A549 (cell line): ENCODE data around the gene RAB11FIP5. TPM values are rescaled to one million over a fixed set of nuclear protein-coding genes. Genes with fewer than 3 reads are reported as not detected.

Source experiments
- ATAC-seq, 2 experiments: fragments of 200-7000 bp in 1 of 2; fragments of >200 bp in 1 of 2; cut with Nextera tagmentation in 1 of 2; cut with Tn5 transposase in 1 of 2; 3 replicates each; pipeline versions ENCODE4 v1.8.0 to v1.9.1; 2018 to 2020; ENCODE audit warnings: mild to moderate bottlenecking in 1 of 2, moderate library complexity in 1 of 2
- CTCF ChIA-PET: fragments of 300-600 bp; sonication (Branson Sonifier 250); formaldehyde crosslinking; extraction: SDS; loops from one replicate; lab custom pipeline; 2021; ENCODE audit warnings: antibody characterized with exemption, inconsistent platforms; lab: Yijun Ruan, JAX
- POLR2A ChIA-PET: fragments of 350-600 bp; formaldehyde crosslinking; extraction: SDS; loops from one replicate; lab custom pipeline; 2021; ENCODE audit warnings: antibody characterized with exemption, inconsistent platforms; lab: Yijun Ruan, JAX
- DNase-seq, 2 experiments: peaks; one replicate each; pipeline versions ENCODE4 v3.0.0 to v3.0.0-alpha.2; 2011 to 2016; ENCODE audit warnings: low read depth in 1 of 2, low spot score in 1 of 2
- FAIRE-seq: peaks from 2 replicates; lab custom pipeline; 2011; peaks lifted over from hg19 to GRCh38; lab: Jason Lieb, UNC
- H3K27ac ChIP-seq, 2 experiments: fragments of >200 bp; sonication (Bioruptor Twin); formaldehyde crosslinking; 3 replicates each; pipeline ENCODE4 v1.5.1; 2016 to 2017
- H3K4me1 ChIP-seq: fragments of >200 bp; sonication (Bioruptor Twin); formaldehyde crosslinking; 3 replicates; pipeline ENCODE4 v1.6.1; 2016
- H3K4me2 ChIP-seq: fragments of >200 bp; sonication (Bioruptor Twin); formaldehyde crosslinking; 3 replicates; pipeline ENCODE4 v1.6.1; 2016
- H3K4me3 ChIP-seq: fragments of >200 bp; sonication (Bioruptor Twin); formaldehyde crosslinking; 3 replicates; pipeline ENCODE4 v1.5.1; 2016
- H3K9me3 ChIP-seq: fragments of >200 bp; sonication (Bioruptor Twin); formaldehyde crosslinking; 3 replicates; pipeline ENCODE4 v1.6.1; 2016
- BHLHE40 ChIP-seq: IDR thresholded peaks from 2 replicates; pipeline ENCODE4 v1.6.1; 2012; ENCODE audit warnings: low read depth, low read length, inconsistent platforms
- CBX2 ChIP-seq: fragments of 200-600 bp; sonication (generic); IDR thresholded peaks from 2 replicates; pipeline ENCODE4 v1.6.1; 2016; ENCODE audit warnings: low read depth, mild to moderate bottlenecking, borderline replicate concordance
- CBX8 ChIP-seq: fragments of 200-600 bp; sonication (generic); IDR thresholded peaks from 2 replicates; pipeline ENCODE4 v1.6.1; 2016
- CEBPB ChIP-seq, 2 experiments: fragments of >200 bp in 1 of 2; sonication (Bioruptor Twin) in 1 of 2; formaldehyde crosslinking in 1 of 2; IDR thresholded peaks; 2 replicates each; pipeline ENCODE4 v1.6.1; 2012 to 2016
- CHD4 ChIP-seq: fragments of 200-600 bp; sonication (generic); IDR thresholded peaks from 2 replicates; pipeline ENCODE4 v1.6.1; 2016; ENCODE audit warnings: antibody characterized with exemption, mild to moderate bottlenecking, borderline replicate concordance
- EHF ChIP-seq: fragments of 250-450 bp; sonication (Bioruptor Pico); IDR thresholded peaks from 2 replicates; pipeline ENCODE4 v1.5.0; 2020; ENCODE audit warnings: mild to moderate bottlenecking
- EP300 ChIP-seq, 2 experiments: fragments of >200 bp; sonication (Bioruptor Twin); formaldehyde crosslinking; IDR thresholded peaks; 2 replicates in 1 of 2; 3 replicates in 1 of 2; pipeline ENCODE4 v1.6.1; 2016 to 2017
- ESRRA ChIP-seq: fragments of 150-350 bp; IDR thresholded peaks from 2 replicates; pipeline ENCODE4 v1.6.1; 2014; ENCODE audit warnings: mild to moderate bottlenecking, low read length, borderline replicate concordance
- HMGXB4 ChIP-seq: fragments of 250-450 bp; sonication (Bioruptor Pico); IDR thresholded peaks from 2 replicates; pipeline ENCODE4 v1.5.0; 2021; ENCODE audit warnings: mild to moderate bottlenecking, moderate library complexity, borderline replicate concordance
- HOXA7 ChIP-seq: fragments of 250-450 bp; sonication (Bioruptor Pico); IDR thresholded peaks from 2 replicates; pipeline ENCODE4 v1.5.0; 2020; ENCODE audit warnings: mild to moderate bottlenecking, moderate library complexity
- HOXB13 ChIP-seq: fragments of 250-450 bp; sonication (Bioruptor Pico); IDR thresholded peaks from 2 replicates; pipeline ENCODE4 v1.5.0; 2020; ENCODE audit warnings: low read depth, mild to moderate bottlenecking, moderate library complexity
- HOXB5 ChIP-seq: fragments of 250-450 bp; sonication (Bioruptor Pico); IDR thresholded peaks from 2 replicates; pipeline ENCODE4 v1.5.0; 2020; ENCODE audit warnings: mild to moderate bottlenecking, moderate library complexity
- KDM1A ChIP-seq: fragments of 200-600 bp; sonication (generic); IDR thresholded peaks from 2 replicates; pipeline ENCODE4 v1.6.1; 2016; ENCODE audit warnings: low read depth, mild to moderate bottlenecking
- MAFK ChIP-seq: fragments of 450-650 bp; IDR thresholded peaks from 2 replicates; pipeline ENCODE4 v1.6.1; 2014; ENCODE audit not compliant: partially characterized antibody
- NPAS2 ChIP-seq: fragments of 250-450 bp; sonication (Bioruptor Pico); IDR thresholded peaks from 2 replicates; pipeline ENCODE4 v1.8.0; 2022; ENCODE audit warnings: mild to moderate bottlenecking, moderate library complexity, borderline replicate concordance
- RAD21 ChIP-seq, 2 experiments: fragments of >200 bp in 1 of 2; sonication (Bioruptor Twin) in 1 of 2; formaldehyde crosslinking in 1 of 2; IDR thresholded peaks in 1 of 2; conservative IDR thresholded peaks in 1 of 2; 2 replicates in 1 of 2; 3 replicates in 1 of 2; pipeline ENCODE4 v1.6.1; 2012 to 2018; ENCODE audit warnings: inconsistent platforms in 1 of 2
- RARB ChIP-seq: fragments of 250-450 bp; sonication (Bioruptor Pico); IDR thresholded peaks from 2 replicates; pipeline ENCODE4 v1.8.0; 2021; ENCODE audit warnings: mild to moderate bottlenecking, moderate library complexity
- RCOR1 ChIP-seq: fragments of 150-350 bp; IDR thresholded peaks from 2 replicates; pipeline ENCODE4 v1.6.1; 2014; ENCODE audit warnings: antibody characterized with exemption, low read length, low read depth
- RFX5 ChIP-seq: fragments of 450-650 bp; IDR thresholded peaks from 2 replicates; pipeline ENCODE4 v1.7.1; 2014; ENCODE audit warnings: antibody characterized with exemption, mild to moderate bottlenecking, moderate library complexity
- SREBF2 ChIP-seq: fragments of 450-650 bp; IDR thresholded peaks from 2 replicates; pipeline ENCODE4 v1.6.1; 2014; ENCODE audit warnings: mild to moderate bottlenecking, moderate library complexity
- TFCP2L1 ChIP-seq: fragments of 250-450 bp; sonication (Bioruptor Pico); IDR thresholded peaks from 2 replicates; pipeline ENCODE4 v1.5.0; 2021; ENCODE audit warnings: mild to moderate bottlenecking
- ZNF302 ChIP-seq: fragments of 250-450 bp; sonication (Bioruptor Pico); IDR thresholded peaks from 2 replicates; pipeline ENCODE4 v1.9.0; 2021; ENCODE audit warnings: inconsistent platforms, mild to moderate bottlenecking, moderate library complexity
- ZSCAN20 ChIP-seq: fragments of 250-450 bp; sonication (Bioruptor Pico); IDR thresholded peaks from 2 replicates; pipeline ENCODE4 v1.8.0; 2022; ENCODE audit warnings: mild to moderate bottlenecking, moderate library complexity
- WGBS: methylation state at CpG from one replicate; pipeline ENCODE4 v1.1.6; 2017; ENCODE audit errors: missing lambda C conversion rate; 5-methylcytosine and 5-hydroxymethylcytosine counted together
- polyA plus RNA-seq, 4 experiments: library from polyadenylated mRNA; depleted of rRNA in 3 of 4; stranded (reverse); fragments of >200 nt; fragmentation: RNase III in 1 of 4; extraction: RNeasy Plus Mini Kit Qiagen cat#74134 plus additional on column Dnase treatment in 1 of 4; gene quantifications; 2 replicates in 3 of 4; 3 replicates in 1 of 4; pipeline ENCODE4 v1.2.3, GENCODE V29; 2011 to 2017

The RAB11FIP5 gene
- polyA plus RNA-seq, 2 of the 4 experiments (the other 2 are of a cell fraction), result 21.6 to 21.8 TPM

- POLR2A ChIA-PET, result no interaction called here
- CTCF ChIA-PET, result interaction anchor here (0.7 to 18.7 kb wide), 12 partner anchors 9 to 189 kb away, joined by 3 to 500 read pairs (median 13); partner anchors contain the start of genes RAB11FIP5 and SFXN5
- FAIRE-seq, result no peak
- TF ChIP-seq HOXB13 (CRISPR knock-in tag) (no peak), SREBF2 (no peak), MAFK (no peak), ZNF302 (CRISPR knock-in tag) (no peak), RARB (no peak), CBX8 (no peak), HOXB5 (CRISPR knock-in tag) (no peak), NPAS2 (CRISPR knock-in tag) (no peak), EHF (CRISPR knock-in tag) (no peak), RFX5 (no peak), RCOR1 (no peak), HMGXB4 (CRISPR knock-in tag) (no peak), TFCP2L1 (CRISPR knock-in tag) (no peak), EP300 (IDR thresholded peaks at IDR 0.05) (no peak), ESRRA (no peak), BHLHE40 (no peak)
- Histone ChIP-seq H3K27ac (no peak overlapping the region), H3K4me2 (no peak overlapping the region), H3K9me3 (no peaks in the 10 kb centered on the region), H3K4me1 (no peaks in the 10 kb centered on the region), H3K4me3 (no peak overlapping the region)
- 84% methylated on average over 12 of the region's 13 CpGs for WGBS
- DNase-seq, result no peak
- ATAC-seq, result no peak
Observed at GRCh38 chr2:73082523-73083410, 30.0 kb downstream of the RAB11FIP5 start.

DNA sequence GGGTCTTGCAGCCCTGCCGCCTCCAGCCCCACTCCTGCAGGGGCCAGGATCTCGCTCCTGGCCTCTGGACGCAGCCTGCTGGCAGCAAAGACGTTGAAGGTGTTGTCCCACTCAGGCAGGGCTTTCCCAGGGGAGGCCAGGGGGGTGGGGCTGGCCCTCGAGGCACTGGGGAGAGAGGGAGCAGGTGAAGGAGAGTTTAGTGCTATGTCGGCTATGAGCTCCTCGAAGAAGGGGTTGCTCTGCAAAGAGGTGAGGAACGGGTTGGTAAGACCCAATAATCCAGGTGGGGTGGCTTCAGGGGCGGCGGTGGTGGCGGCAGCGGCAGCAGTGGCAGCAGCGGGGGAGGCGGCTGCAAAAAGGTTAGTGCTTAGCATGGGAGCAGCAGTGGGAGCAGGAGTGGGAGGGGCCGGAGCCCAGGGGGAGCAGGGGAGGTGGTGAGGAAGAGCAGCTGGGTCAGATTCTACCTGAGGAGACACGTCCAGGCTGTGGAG lies 31.5 kb downstream of the RAB11FIP5 start:
- H3K4me3 ChIP-seq, result no peak overlapping the region
- POLR2A ChIA-PET, result interaction anchor here (1.5 kb wide), 1 partner anchor 10 kb away, joined by 3 read pairs; the partner anchor contains the start of gene SFXN5
- no peak for TF ChIP-seq ZNF302 (CRISPR knock-in tag)
- no peak for TF ChIP-seq SREBF2
- TF ChIP-seq RAD21 (conservative IDR thresholded peaks at IDR 0.05 in 1 of 2, IDR thresholded peaks at IDR 0.05 in 1 of 2), result no peak
- no peak for TF ChIP-seq CHD4
- no peak for TF ChIP-seq KDM1A
- TF ChIP-seq RARB, result no peak
- TF ChIP-seq EHF (CRISPR knock-in tag), result no peak
- TF ChIP-seq CBX2, result no peak
- TF ChIP-seq ZSCAN20, result no peak
- TF ChIP-seq RFX5, result no peak
- TF ChIP-seq CEBPB (IDR thresholded peaks at IDR 0.05), result no peak
- TF ChIP-seq NPAS2 (CRISPR knock-in tag), result no peak
- no peak for TF ChIP-seq HOXA7
- no peak for TF ChIP-seq TFCP2L1 (CRISPR knock-in tag)
- no peak for TF ChIP-seq EP300 (IDR thresholded peaks at IDR 0.05)
- H3K4me2 ChIP-seq, result no peak overlapping the region
- 92% methylated on average over 12 of the region's 16 CpGs for WGBS
- ATAC-seq (no peak), FAIRE-seq (no peak), DNase-seq (no peak)
- no peaks in the 10 kb centered on the region for H3K9me3 ChIP-seq
- H3K4me1 ChIP-seq, result no peaks in the 10 kb centered on the region
- CTCF ChIA-PET, result interaction anchor here (0.6 to 18.7 kb wide), 8 partner anchors 33 to 188 kb away, joined by 3 to 500 read pairs (median 16); partner anchors contain the start of gene RAB11FIP5
- H3K27ac ChIP-seq, result no peak overlapping the region
